GM21390 (cell line): Measurements from ENCODE around the gene FGF11.
"Not testable (repeated sequence)": the region's sequence is repeated elsewhere in the genome, so short reads cannot be mapped to it uniquely, and the experiment has no call there.

ENCODE experiments used
- ATAC-seq: cut with Tn5 transposase; IDR thresholded peaks from one replicate; pipeline ENCODE4 v1.9.1; 2021; ENCODE audit not compliant: unreplicated experiment

FGF11 gene

GRCh38 chr17:7460850-7461660, 21.7 kb downstream of the FGF11 start:
- no peak for ATAC-seq

- no peak for ATAC-seq
Observed at GRCh38 chr17:7462474-7463371, 23.4 kb downstream of the FGF11 start.

GRCh38 chr17:7463372-7463846, 24.1 kb downstream of the FGF11 start:
- no peak for ATAC-seq

GRCh38 chr17:7464081-7464480, 24.8 kb downstream of the FGF11 start:
- no peak for ATAC-seq

GRCh38 chr17:7465597-7466275, 26.4 kb downstream of the FGF11 start:
- no peak for ATAC-seq

GRCh38 chr17:7466318-7466638, 27.0 kb downstream of the FGF11 start:
- no peak for ATAC-seq

- no peak for ATAC-seq
Observed at GRCh38 chr17:7466639-7467341, 27.5 kb downstream of the FGF11 start.

- ATAC-seq: no peak
Observed at GRCh38 chr17:7467498-7467897, 28.2 kb downstream of the FGF11 start.

GRCh38 chr17:7468290-7468689, 29.0 kb downstream of the FGF11 start:
- no peak for ATAC-seq

GRCh38 chr17:7468804-7469389, 29.6 kb downstream of the FGF11 start:
- no peak for ATAC-seq

GRCh38 chr17:7469843-7470242, 30.5 kb downstream of the FGF11 start:
- not testable (repeated sequence) for ATAC-seq

GRCh38 chr17:7470457-7470973, 31.2 kb downstream of the FGF11 start:
- ATAC-seq: not testable (repeated sequence)

- no peak for ATAC-seq
Observed at GRCh38 chr17:7471729-7472128, 32.4 kb downstream of the FGF11 start.

- not testable (repeated sequence) for ATAC-seq
Observed at GRCh38 chr17:7474767-7475166, 35.5 kb downstream of the FGF11 start.

- ATAC-seq: no peak
Observed at GRCh38 chr17:7475764-7476422, 36.6 kb downstream of the FGF11 start.

- ATAC-seq: no peak
Observed at GRCh38 chr17:7476494-7476893, 37.2 kb downstream of the FGF11 start.

GRCh38 chr17:7476951-7477350, 37.6 kb downstream of the FGF11 start:
- no peak for ATAC-seq

GRCh38 chr17:7477392-7478275, 38.3 kb downstream of the FGF11 start:
- ATAC-seq: no peak
